ENCODE data around the gene STX1A. TPM values are rescaled to one million over a fixed set of nuclear protein-coding genes. Genes with fewer than 3 reads are reported as not detected.

STX1A gene
- total RNA-seq, 1 experiment from 2014 or later: 16.8 TPM

DNA sequence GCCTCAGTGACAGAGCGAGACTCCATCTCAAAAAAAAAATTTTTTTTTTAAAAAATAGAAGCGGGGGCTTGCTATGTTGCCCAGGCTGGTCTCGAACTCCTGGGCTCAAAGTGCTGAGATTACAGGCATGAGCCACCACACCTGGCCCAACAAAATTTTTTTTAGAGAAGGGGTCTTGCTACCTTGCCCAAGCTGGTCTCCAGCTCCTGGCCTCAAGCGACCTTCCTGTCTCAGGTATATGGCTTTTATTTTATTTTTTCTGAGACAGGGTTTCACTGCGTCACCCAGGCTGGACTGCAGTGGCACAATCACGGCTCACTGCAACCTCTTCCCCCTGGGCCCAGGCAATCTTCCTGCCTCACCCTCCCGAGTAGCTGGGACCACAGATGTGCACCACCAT is 20.7 kb upstream of the STX1A start:
- H3K36me3 ChIP-seq (replicated peaks; ENCODE audit: control insufficient read depth, insufficient read depth, low read length): peaks cover 8% of the 10 kb centered on the region
- H3K4me3 ChIP-seq (ENCODE audit: insufficient read depth, low read depth, low read length): no peak overlapping the region
- no peak for DNase-seq
- peaks cover 10% of the 10 kb centered on the region for H3K27me3 ChIP-seq (ENCODE audit: control insufficient read depth, insufficient read depth, low read length)

DNA sequence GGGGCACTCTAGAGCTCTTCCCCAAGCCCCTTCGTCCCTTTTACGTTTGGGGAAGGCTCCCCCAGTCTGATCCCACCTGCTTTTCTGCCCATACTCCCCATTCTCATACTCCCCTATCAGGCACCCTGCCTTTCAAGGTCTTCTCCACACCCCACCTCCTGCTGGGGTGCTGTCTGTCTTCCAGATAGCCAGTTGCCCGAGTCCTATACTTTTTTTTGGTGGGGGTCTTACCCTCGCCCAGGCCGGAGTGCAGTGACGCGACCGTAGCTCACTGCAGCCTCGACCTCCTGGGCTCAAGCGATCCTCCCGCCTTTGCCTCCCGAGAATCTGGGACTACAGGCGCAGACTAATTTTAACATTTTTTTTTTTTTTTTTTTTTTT is 19.9 kb upstream of the STX1A start:
- no peak for DNase-seq
- Histone ChIP-seq H3K36me3 (replicated peaks; ENCODE audit: control insufficient read depth, insufficient read depth, low read length) (peaks cover 8% of the 10 kb centered on the region), H3K4me3 (ENCODE audit: insufficient read depth, low read depth, low read length) (peak overlapping the region; percentile 79), H3K27me3 (ENCODE audit: control insufficient read depth, insufficient read depth, low read length) (peaks cover 10% of the 10 kb centered on the region)

DNA sequence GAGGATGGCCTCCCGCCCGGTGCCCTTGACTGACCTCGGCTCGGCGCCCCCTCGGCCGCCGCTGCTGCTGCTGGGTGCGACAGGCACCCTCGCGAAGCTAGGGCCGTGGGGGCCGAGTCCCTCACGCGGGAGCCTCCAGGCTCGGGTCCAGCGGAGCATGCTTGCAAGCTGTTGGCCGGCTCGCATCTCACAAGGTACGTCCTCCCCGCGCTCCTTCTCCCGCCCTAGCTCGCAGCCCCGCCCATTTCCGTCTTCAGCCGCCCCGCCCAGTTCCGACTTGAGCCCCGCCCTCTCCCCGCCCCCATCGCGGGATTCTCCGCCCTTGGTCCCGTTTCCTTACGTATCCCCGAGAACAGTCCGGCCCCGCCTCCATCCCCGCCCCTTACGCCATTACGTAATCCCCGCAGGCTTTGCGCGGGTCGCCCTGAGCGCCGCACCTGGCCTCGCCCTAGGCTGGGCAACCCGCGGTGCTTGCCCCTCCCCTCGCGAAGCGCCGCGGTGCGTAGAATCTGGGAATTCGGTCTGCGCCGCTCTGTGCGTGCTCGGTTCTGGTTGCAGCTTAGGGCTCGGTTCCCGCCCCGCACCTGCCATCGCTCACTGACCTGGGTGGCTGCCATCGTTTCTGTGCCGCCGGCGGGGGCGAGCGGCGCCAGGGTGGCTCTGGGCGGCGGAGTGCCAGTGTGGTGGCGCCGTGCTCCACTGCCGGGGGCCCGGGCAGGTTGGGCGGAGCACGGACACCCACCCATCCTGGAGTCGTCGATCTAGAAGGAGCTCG is 19.3 kb upstream of the STX1A start, which contains the start of gene ABHD11:
Gene ABHD11 (minus strand): TSS at position 191 of the 775 bp plus-strand sequence. CDS start 32 bp downstream, at position 159.
- Histone ChIP-seq H3K36me3 (replicated peaks; ENCODE audit: control insufficient read depth, insufficient read depth, low read length) (peaks cover 8% of the 10 kb centered on the region), H3K4me3 (ENCODE audit: insufficient read depth, low read depth, low read length) (peak within 1 kb of the TSS; percentile 92), H3K27me3 (ENCODE audit: control insufficient read depth, insufficient read depth, low read length) (peaks cover 10% of the 10 kb centered on the region)
- DNase-seq: peak; percentile 99

DNA sequence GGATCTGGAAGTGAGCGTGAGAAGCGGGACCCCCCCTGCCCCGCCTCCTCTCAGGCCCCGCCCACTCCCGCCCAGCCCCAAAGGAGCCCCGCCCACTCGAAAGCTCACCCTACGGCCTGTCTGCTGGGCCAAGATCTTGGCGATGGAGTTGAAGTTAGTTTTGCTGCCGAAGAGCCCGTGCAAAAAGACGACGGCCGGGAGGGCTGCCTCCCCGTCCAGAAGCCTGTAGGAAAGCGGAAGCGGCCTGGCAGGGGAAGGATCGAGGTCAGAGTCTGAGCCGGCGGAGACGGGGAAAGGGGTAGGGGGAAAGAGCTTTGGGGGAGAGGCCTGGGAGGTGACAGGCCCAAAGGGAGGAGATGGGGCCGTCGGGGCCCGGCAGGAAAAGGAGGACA is 18.7 kb upstream of the STX1A start:
- Histone ChIP-seq H3K27me3 (ENCODE audit: control insufficient read depth, insufficient read depth, low read length) (peaks cover 8% of the 10 kb centered on the region), H3K4me3 (ENCODE audit: insufficient read depth, low read depth, low read length) (peak overlapping the region; percentile 92), H3K36me3 (replicated peaks; ENCODE audit: control insufficient read depth, insufficient read depth, low read length) (peaks cover 8% of the 10 kb centered on the region)
- peak; percentile 97 for DNase-seq

DNA sequence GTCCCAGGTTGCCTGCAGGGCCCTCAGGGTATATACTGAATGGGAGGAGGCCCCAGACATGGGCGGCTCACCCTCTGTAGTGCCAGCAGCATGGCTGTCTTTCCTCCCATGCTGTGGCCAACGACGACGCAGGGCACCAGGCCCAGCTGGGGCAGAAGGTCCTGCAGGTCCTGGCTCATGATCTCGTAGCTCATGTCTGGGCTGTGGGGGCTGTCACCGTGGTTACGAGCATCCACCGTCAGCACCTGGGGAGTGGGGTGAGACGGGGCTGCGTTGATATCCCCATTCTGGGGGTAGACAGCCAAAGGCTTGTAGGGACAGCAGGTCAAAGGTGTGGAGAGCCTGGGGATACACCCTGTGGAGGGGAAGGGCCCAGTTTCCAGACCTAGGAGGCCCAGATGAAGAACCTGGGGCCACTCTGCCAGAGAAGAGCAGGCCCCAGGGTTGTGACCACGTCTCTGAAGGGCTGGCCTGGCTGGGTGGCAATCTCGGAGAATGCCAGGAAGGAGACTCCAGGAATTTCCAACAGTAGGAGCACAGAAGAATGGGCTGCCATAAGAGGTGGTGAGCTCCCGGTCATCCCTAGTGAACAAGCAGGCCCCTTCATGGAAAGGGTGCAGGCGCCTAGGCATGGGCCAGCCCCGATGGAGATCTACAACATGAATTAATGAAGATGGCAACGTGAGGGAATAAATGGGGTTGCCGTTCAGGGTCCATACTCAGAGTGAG is 18.2 kb upstream of the STX1A start:
- peaks cover 8% of the 10 kb centered on the region for H3K27me3 ChIP-seq (ENCODE audit: control insufficient read depth, insufficient read depth, low read length)
- peaks cover 8% of the 10 kb centered on the region for H3K36me3 ChIP-seq (replicated peaks; ENCODE audit: control insufficient read depth, insufficient read depth, low read length)
- peak overlapping the region; percentile 92; the same call in 1 of the 2 replicates for H3K4me3 ChIP-seq (ENCODE audit: insufficient read depth, low read depth, low read length)
- DNase-seq: no peak

DNA sequence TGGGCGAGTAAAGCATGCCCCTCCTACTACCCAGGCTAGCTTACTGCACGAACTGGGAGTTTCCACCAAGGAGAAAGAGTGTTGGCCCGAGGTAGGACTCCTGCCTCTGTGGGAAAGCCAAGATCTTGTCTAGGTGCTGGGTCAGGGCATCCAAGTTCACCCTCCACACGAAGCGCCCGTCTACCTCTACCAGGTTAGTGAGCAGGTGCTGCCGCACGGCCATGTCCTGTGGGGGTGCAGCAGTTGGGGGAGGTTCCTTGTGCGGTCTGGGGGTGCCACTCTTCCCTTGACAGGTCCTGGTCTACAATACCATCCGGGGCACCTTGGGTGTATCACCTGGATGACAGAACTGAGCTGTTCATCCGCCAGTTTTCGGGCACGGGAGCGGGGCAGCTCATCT is 17.4 kb upstream of the STX1A start:
- Histone ChIP-seq H3K27me3 (ENCODE audit: control insufficient read depth, insufficient read depth, low read length) (peaks cover 6% of the 10 kb centered on the region), H3K4me3 (ENCODE audit: insufficient read depth, low read depth, low read length) (no peak overlapping the region), H3K36me3 (replicated peaks; ENCODE audit: control insufficient read depth, insufficient read depth, low read length) (peaks cover 8% of the 10 kb centered on the region)
- no peak for DNase-seq

DNA sequence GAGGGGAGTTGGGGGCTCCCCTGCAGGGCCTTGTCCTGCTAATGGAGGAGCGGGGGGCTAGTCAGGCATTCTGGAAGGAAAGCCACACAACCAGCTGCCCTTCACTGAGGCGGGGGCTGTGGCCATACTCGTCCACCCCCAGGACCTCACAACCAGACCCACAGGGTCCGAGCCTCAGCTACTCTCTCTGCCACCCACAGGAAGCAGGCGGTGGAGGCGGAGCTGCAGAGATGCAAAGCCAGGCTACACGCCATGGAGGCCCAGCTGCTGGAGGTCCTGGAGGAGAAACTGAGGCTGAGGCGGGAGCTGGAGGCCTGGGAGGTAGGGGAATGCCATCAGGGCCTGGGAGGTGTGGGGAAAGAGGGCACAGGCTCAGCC is 16.0 kb upstream of the STX1A start:
- H3K27me3 ChIP-seq (ENCODE audit: control insufficient read depth, insufficient read depth, low read length): peaks cover 6% of the 10 kb centered on the region

DNA sequence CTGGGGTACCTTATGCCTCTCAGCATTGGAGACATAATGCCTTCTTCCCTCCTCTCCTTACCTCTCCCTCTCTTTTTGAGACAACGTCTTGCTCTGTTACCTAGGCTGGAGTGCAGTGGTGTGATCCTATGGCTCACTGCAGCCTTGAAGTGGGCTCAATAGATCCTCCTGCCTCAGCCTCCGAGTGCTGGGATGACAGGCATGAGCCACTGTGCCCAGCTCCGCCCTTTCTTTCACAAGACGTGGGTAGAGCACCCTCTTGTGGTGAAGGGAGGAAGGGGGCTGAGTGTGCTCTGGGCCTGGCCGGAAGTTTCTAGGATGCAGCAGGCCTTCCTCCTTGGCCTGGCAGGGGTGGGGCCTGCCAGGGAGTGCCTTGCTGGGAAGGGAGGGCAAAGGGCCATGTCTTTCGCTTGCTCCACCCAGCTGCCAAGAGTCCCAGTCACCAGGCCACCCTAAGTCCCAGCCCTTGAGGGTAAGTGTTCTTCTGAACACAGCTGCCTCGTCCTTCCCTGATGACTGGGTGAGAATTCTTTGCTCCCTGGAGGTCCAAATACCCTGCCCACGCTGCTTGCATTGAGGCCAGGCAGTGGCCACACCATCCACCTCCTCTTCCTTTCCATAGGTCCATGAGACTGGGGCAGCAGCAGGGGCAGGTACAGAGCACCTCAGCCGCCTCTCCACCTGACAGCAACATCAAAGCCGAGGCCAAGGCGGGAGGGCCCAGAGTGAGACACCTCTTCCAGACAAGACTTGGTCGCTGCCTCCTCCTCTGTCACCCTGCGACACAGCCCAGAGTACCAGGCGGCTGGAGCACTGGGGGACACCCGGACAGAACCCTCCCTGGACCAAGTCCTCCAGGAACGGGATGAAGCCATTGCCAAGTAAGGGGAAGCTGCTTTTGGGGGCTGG is 15.4 kb upstream of the STX1A start:
- DNase-seq: peak; percentile 94
- Histone ChIP-seq H3K4me3 (ENCODE audit: insufficient read depth, low read depth, low read length) (no peak overlapping the region), H3K27me3 (ENCODE audit: control insufficient read depth, insufficient read depth, low read length) (peaks cover 3% of the 10 kb centered on the region; the same call in 1 of the 2 replicates), H3K36me3 (replicated peaks; ENCODE audit: control insufficient read depth, insufficient read depth, low read length) (peaks cover 8% of the 10 kb centered on the region)

More for the DNA sequence above, 16.0 kb upstream of the STX1A start:
- Histone ChIP-seq H3K4me3 (ENCODE audit: insufficient read depth, low read depth, low read length) (no peak overlapping the region), H3K36me3 (replicated peaks; ENCODE audit: control insufficient read depth, insufficient read depth, low read length) (peaks cover 8% of the 10 kb centered on the region)
- DNase-seq: no peak

DNA sequence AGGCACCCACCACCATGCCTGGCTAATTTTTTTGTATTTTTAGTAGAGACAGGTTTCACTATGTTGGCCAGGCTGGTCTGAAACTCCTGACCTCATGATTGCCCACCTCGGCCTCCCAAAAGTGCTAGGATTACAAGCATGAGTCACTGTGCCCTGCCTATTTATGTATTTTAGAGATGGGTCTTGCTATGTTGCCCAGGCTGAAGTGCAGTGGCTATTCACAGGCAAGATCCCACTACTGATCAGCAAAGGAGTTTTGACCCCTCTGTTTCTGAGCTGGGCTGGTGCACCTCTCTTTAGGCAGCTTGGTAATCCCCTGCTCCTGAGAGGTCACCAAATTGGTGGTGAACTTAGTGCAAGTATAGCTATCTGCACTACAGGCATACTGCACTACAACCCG is 12.9 kb upstream of the STX1A start:
- Histone ChIP-seq H3K36me3 (replicated peaks; ENCODE audit: control insufficient read depth, insufficient read depth, low read length) (peaks cover 8% of the 10 kb centered on the region), H3K4me3 (ENCODE audit: insufficient read depth, low read depth, low read length) (no peak overlapping the region), H3K27me3 (ENCODE audit: control insufficient read depth, insufficient read depth, low read length) (no peaks in the 10 kb centered on the region)
- no peak for DNase-seq

DNA sequence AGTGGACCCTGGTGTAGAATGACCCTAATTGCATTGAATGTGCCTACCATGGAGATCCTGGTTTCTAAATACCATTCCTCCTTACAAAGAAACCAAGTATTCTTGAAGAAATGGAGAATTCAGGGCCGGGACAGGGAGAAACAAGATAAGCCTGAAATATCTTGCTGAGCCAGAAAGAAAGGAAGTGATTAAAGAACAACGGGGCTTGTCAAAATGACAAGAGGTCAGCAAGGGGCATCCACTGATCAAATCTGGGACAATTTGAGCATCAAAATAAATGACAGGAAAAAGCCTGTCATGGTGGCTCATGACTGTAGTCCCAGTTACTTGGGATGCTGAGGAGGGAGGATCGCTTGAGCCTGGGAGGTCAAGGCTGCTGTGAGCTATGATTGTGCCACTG is 11.0 kb upstream of the STX1A start:
- no peaks in the 10 kb centered on the region for H3K27me3 ChIP-seq (ENCODE audit: control insufficient read depth, insufficient read depth, low read length)
- H3K36me3 ChIP-seq (replicated peaks; ENCODE audit: control insufficient read depth, insufficient read depth, low read length): no peaks in the 10 kb centered on the region
- no peak overlapping the region for H3K4me3 ChIP-seq (ENCODE audit: insufficient read depth, low read depth, low read length)
- no peak for DNase-seq

DNA sequence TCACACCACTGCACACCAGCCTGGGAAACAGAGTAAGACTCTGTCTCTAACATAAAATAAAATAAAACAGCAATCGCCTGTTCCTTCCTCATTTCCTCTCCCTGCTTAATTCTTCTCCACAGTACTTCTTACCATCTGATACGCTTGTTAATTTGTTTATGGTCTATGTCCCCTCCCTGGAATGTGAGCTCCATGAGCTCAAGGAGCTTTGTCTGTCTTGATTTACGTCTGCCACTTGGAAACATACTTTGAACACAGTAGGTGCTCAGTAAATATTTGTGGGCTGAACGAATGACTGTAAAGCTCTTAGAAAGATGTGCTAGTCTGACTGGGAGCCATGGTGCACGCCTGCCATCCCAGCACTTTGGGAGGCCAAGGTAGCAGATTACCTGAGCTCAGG is 9.1 kb upstream of the STX1A start:
- Histone ChIP-seq H3K4me3 (ENCODE audit: insufficient read depth, low read depth, low read length) (no peak overlapping the region), H3K27me3 (ENCODE audit: control insufficient read depth, insufficient read depth, low read length) (no peaks in the 10 kb centered on the region), H3K36me3 (replicated peaks; ENCODE audit: control insufficient read depth, insufficient read depth, low read length) (no peaks in the 10 kb centered on the region)
- DNase-seq: no peak

DNA sequence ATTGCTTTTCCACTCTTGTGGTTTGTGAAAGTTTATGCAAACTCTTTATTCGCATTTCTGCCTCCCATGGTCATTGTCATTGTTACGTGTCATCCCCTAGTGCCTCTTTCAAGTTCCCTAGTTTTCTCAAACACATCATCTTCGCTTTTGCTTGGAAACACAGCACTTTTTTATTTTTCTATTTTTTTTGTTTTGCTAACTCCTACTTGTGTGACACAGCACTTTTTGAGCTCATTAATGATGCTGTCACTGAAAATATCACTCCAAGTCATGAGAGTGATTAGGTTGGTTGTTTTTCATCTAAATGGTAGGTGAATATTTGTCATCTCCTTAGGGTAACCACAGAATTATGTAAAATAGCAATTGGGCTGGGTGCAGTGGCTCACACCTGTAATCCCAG is 8.5 kb upstream of the STX1A start:
- Histone ChIP-seq H3K27me3 (ENCODE audit: control insufficient read depth, insufficient read depth, low read length) (no peaks in the 10 kb centered on the region), H3K4me3 (ENCODE audit: insufficient read depth, low read depth, low read length) (no peak overlapping the region), H3K36me3 (replicated peaks; ENCODE audit: control insufficient read depth, insufficient read depth, low read length) (no peaks in the 10 kb centered on the region)
- DNase-seq: no peak

DNA sequence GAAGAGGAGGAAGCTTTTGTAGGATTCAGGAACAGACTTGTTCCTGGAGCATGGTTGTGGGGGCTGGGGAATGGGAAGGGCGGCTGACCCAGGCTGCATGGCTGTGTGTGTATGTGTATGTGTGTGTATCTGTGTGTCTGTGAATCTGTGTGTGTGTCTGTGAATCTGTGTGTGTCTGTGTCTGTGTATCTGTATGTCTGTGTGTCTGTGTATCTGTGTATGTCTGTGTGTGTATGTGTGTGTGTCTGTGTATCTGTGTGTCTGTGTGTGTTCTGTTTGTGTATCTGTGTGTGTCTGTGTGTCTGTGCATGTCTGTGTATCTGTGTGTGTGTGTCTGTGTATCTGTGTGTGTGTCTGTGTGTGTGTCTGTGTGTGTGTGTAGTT is 6.6 kb upstream of the STX1A start:
- no peak for DNase-seq
- H3K27me3 ChIP-seq (ENCODE audit: control insufficient read depth, insufficient read depth, low read length): no peaks in the 10 kb centered on the region; the same call in 1 of the 2 replicates
- H3K4me3 ChIP-seq (ENCODE audit: insufficient read depth, low read depth, low read length): no peak overlapping the region
- H3K36me3 ChIP-seq (replicated peaks; ENCODE audit: control insufficient read depth, insufficient read depth, low read length): no peaks in the 10 kb centered on the region

DNA sequence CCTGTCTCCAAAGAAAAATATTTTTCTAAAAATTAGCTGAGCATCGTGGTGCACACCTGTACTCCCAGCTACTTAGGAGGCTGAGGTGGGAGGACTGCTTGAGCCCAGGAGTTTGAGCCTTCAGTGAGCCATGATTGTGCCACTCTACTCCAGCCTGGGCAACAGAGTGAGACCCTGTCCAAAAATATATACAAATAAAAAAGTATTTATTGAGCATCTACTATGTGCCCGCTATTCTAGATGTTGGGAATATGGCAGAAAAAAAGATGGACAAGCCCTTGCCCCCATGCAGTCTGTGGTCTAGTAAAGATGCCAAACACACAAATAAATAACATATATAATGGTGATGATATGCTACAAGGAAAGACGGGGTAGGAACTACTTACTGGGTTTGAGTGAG is 4.3 kb upstream of the STX1A start:
- no peak for DNase-seq
- Histone ChIP-seq H3K36me3 (replicated peaks; ENCODE audit: control insufficient read depth, insufficient read depth, low read length) (no peaks in the 10 kb centered on the region), H3K4me3 (ENCODE audit: insufficient read depth, low read depth, low read length) (no peak overlapping the region), H3K27me3 (ENCODE audit: control insufficient read depth, insufficient read depth, low read length) (peaks cover 7% of the 10 kb centered on the region)
